Neural cell (in vitro differentiated cells): ENCODE data around the gene NFILZ.

Source experiments
- CTCF ChIP-seq: fragments of 450-650 bp; IDR thresholded peaks from 2 replicates; pipeline ENCODE4 v1.5.1; 2014; ENCODE audit warnings: antibody characterized with exemption, mild to moderate bottlenecking, moderate library complexity; ENCODE audit not compliant: poor library complexity, severe bottlenecking
- EZH2 ChIP-seq: fragments of 200-600, 300-800 bp; shearing (Covaris generic), sonication (generic); IDR thresholded peaks from 2 replicates; pipeline ENCODE4 v1.6.1; 2014; ENCODE audit warnings: antibody characterized with exemption, low read length, borderline replicate concordance, mild to moderate bottlenecking; ENCODE audit not compliant: insufficient read depth, poor library complexity, severe bottlenecking
- MXI1 ChIP-seq: fragments of 450-650 bp; conservative IDR thresholded peaks from 2 replicates; pipeline ENCODE4 v1.6.1; 2014; ENCODE audit warnings: antibody characterized with exemption, mild to moderate bottlenecking; ENCODE audit not compliant: poor library complexity, severe bottlenecking
- RAD21 ChIP-seq: fragments of 450-650 bp; conservative IDR thresholded peaks from 2 replicates; pipeline ENCODE4 v1.6.1; 2014; ENCODE audit warnings: antibody characterized with exemption, mild to moderate bottlenecking, moderate library complexity
- SMC3 ChIP-seq: fragments of 450-650 bp; conservative IDR thresholded peaks from 2 replicates; pipeline ENCODE4 v1.6.1; 2014; ENCODE audit warnings: antibody characterized with exemption, mild to moderate bottlenecking, moderate library complexity; ENCODE audit not compliant: poor library complexity

GRCh38 chr19:8666814-8667405 is 36.5 kb downstream of the NFILZ start:
- TF ChIP-seq SMC3: no peak
- TF ChIP-seq EZH2: no peak
- TF ChIP-seq CTCF: no peak
- no peak for TF ChIP-seq RAD21
- no peak for TF ChIP-seq MXI1
